Measurements from ENCODE around the gene REXO4. TPM values are rescaled to one million over a fixed set of nuclear protein-coding genes. Genes with fewer than 3 reads are reported as not detected.

Gene REXO4
- total RNA-seq, 1 donor from 2014 or later: 16.8 TPM

- TF ChIP-seq CTCF (IDR thresholded peaks at IDR 0.05): no peak
- no peaks in the 10 kb centered on the region for H3K9me3 Mint-ChIP-seq (ENCODE audit: low read depth)
- H3K27ac Mint-ChIP-seq (ENCODE audit: unreplicated experiment): no peak overlapping the region
- peaks cover 12% of the 10 kb centered on the region for H3K27me3 Mint-ChIP-seq (ENCODE audit: low read depth)
- peak; percentile 84 for DNase-seq (ENCODE audit: low spot score)
- no peaks in the 10 kb centered on the region for H3K36me3 Mint-ChIP-seq (ENCODE audit: low read depth)
- no peak overlapping the region for H3K4me3 Mint-ChIP-seq (ENCODE audit: unreplicated experiment)
- no peaks in the 10 kb centered on the region for H3K4me1 Mint-ChIP-seq (ENCODE audit: low read depth)
Measured at GRCh38 chr9:133449760-133450159, 31.9 kb upstream of the REXO4 start.

- H3K4me3 Mint-ChIP-seq (ENCODE audit: unreplicated experiment): no peak overlapping the region
Measured at GRCh38 chr9:133448487-133448972, 30.7 kb upstream of the REXO4 start.

GRCh38 chr9:133445293-133445969 lies 27.6 kb upstream of the REXO4 start:
- Mint-ChIP-seq H3K36me3 (ENCODE audit: low read depth) (no peaks in the 10 kb centered on the region), H3K9me3 (ENCODE audit: low read depth) (no peaks in the 10 kb centered on the region), H3K27me3 (ENCODE audit: low read depth) (peaks cover 12% of the 10 kb centered on the region), H3K27ac (ENCODE audit: unreplicated experiment) (no peak overlapping the region), H3K4me3 (ENCODE audit: unreplicated experiment) (no peak overlapping the region), H3K4me1 (ENCODE audit: low read depth) (no peaks in the 10 kb centered on the region)
- no peak for DNase-seq (ENCODE audit: low spot score)
- TF ChIP-seq CTCF (IDR thresholded peaks at IDR 0.05): no peak

More at GRCh38 chr9:133448487-133448972, 30.7 kb upstream of the REXO4 start:
- Mint-ChIP-seq H3K36me3 (ENCODE audit: low read depth) (no peaks in the 10 kb centered on the region), H3K27me3 (ENCODE audit: low read depth) (peaks cover 12% of the 10 kb centered on the region), H3K9me3 (ENCODE audit: low read depth) (no peaks in the 10 kb centered on the region), H3K4me1 (ENCODE audit: low read depth) (no peaks in the 10 kb centered on the region), H3K27ac (ENCODE audit: unreplicated experiment) (no peak overlapping the region)
- no peak for TF ChIP-seq CTCF (IDR thresholded peaks at IDR 0.05)
- peak; percentile 94 for DNase-seq (ENCODE audit: low spot score)

- no peaks in the 10 kb centered on the region for H3K4me1 Mint-ChIP-seq (ENCODE audit: low read depth)
- no peaks in the 10 kb centered on the region for H3K36me3 Mint-ChIP-seq (ENCODE audit: low read depth)
- TF ChIP-seq CTCF (IDR thresholded peaks at IDR 0.05): no peak
- no peak overlapping the region for H3K27ac Mint-ChIP-seq (ENCODE audit: unreplicated experiment)
- H3K4me3 Mint-ChIP-seq (ENCODE audit: unreplicated experiment): no peak overlapping the region
- no peak for DNase-seq (ENCODE audit: low spot score)
- H3K9me3 Mint-ChIP-seq (ENCODE audit: low read depth): no peaks in the 10 kb centered on the region
- H3K27me3 Mint-ChIP-seq (ENCODE audit: low read depth): peaks cover 12% of the 10 kb centered on the region
Measured at GRCh38 chr9:133443982-133444381, 26.2 kb upstream of the REXO4 start.

GRCh38 chr9:133443248-133443647 lies 25.4 kb upstream of the REXO4 start:
- Mint-ChIP-seq H3K27me3 (ENCODE audit: low read depth) (peaks cover 12% of the 10 kb centered on the region), H3K27ac (ENCODE audit: unreplicated experiment) (no peak overlapping the region), H3K4me1 (ENCODE audit: low read depth) (no peaks in the 10 kb centered on the region), H3K4me3 (ENCODE audit: unreplicated experiment) (no peak overlapping the region), H3K9me3 (ENCODE audit: low read depth) (no peaks in the 10 kb centered on the region), H3K36me3 (ENCODE audit: low read depth) (no peaks in the 10 kb centered on the region)
- no peak for TF ChIP-seq CTCF (IDR thresholded peaks at IDR 0.05)
- DNase-seq (ENCODE audit: low spot score): no peak

Data from chondrocyte (in vitro differentiated cells).